T-cell (primary cell): Measurements from ENCODE around the gene PRKAG2. TPM values are rescaled to one million over a fixed set of nuclear protein-coding genes. Genes with fewer than 3 reads are reported as not detected.
"Not testable (repeated sequence)": the region's sequence is repeated elsewhere in the genome, so short reads cannot be mapped to it uniquely, and the experiment has no call there.

Experiments used
- ATAC-seq, 4 experiments: fragments of 200-7000 bp in 3 of 4; fragments of 150-1000 bp in 1 of 4; cut with Tn5 transposase; replicated peaks in 1 of 4; 1 replicate in 3 of 4; 2 replicates in 1 of 4; pipeline ENCODE4 v1.10.0; 2021; ENCODE audit warnings: moderate library complexity in 3 of 4, mild to moderate bottlenecking in 2 of 4, moderate number of reproducible peaks in 1 of 4
- CTCF ChIA-PET, 2 donors: fragments of 300-600 bp; sonication (Branson Sonifier 250); formaldehyde crosslinking; loops; one replicate each; lab custom pipeline; 2022; ENCODE audit warnings: antibody characterized with exemption in 2 of 2; lab: Charles Lee
- POLR2A ChIA-PET, 2 donors: fragments of 300-600 bp; sonication (Branson Sonifier 250); formaldehyde crosslinking; loops; one replicate each; lab custom pipeline; 2022; ENCODE audit warnings: antibody characterized with exemption in 2 of 2; lab: Charles Lee
- DNase-seq, 35 experiments: peaks; one replicate each; pipeline versions ENCODE4 v3.0.0 to v3.0.0-alpha.2; 2013 to 2023
- H3K27ac ChIP-seq: one replicate; pipeline ENCODE4 v1.5.1; 2013; ENCODE audit warnings: low read length
- H3K27me3 ChIP-seq, 2 experiments: replicated peaks in 1 of 2; 1 replicate in 1 of 2; 2 replicates in 1 of 2; pipeline versions ENCODE4 v1.6.1 to v1.7.0; 2013; ENCODE audit warnings: low read length in 1 of 2, mixed read lengths in 1 of 2; ENCODE audit not compliant: control insufficient read depth in 2 of 2, insufficient read depth in 2 of 2; ENCODE audit errors: extremely low read depth in 1 of 2
- H3K36me3 ChIP-seq, 2 donors: 1 replicate in 1 of 2; 2 replicates in 1 of 2; pipeline versions ENCODE4 v1.6.1 to v1.7.0; 2013; ENCODE audit warnings: low read length in 1 of 2; ENCODE audit not compliant: control insufficient read depth in 2 of 2, insufficient read depth in 1 of 2; ENCODE audit errors: extremely low read depth in 1 of 2
- H3K4me1 ChIP-seq, 2 experiments: 1 replicate in 1 of 2; 2 replicates in 1 of 2; pipeline versions ENCODE4 v1.6.1 to v1.7.0; 2013; ENCODE audit warnings: low read length in 2 of 2, mixed read lengths in 1 of 2; ENCODE audit not compliant: insufficient read depth in 2 of 2, control insufficient read depth in 1 of 2; ENCODE audit errors: extremely low read depth in 1 of 2
- H3K4me3 ChIP-seq, 2 donors: 1 replicate in 1 of 2; 2 replicates in 1 of 2; pipeline versions ENCODE4 v1.5.1 to v1.7.0; 2013; ENCODE audit warnings: mild to moderate bottlenecking in 2 of 2, low read length in 1 of 2, moderate library complexity in 1 of 2; ENCODE audit not compliant: control insufficient read depth in 1 of 2; ENCODE audit errors: extremely low read depth in 1 of 2
- H3K9me3 ChIP-seq: 2 replicates; pipeline ENCODE4 v1.7.0; 2013
- H3K27ac Mint-ChIP-seq, 2 donors: one replicate each; pipeline ENCODE4 v1.8.0; 2020 to 2021; ENCODE audit warnings: mild to moderate bottlenecking in 2 of 2, mixed read lengths in 2 of 2
- H3K27me3 Mint-ChIP-seq, 2 donors: one replicate each; pipeline ENCODE4 v1.8.0; 2021 to 2022; ENCODE audit warnings: mixed read lengths in 2 of 2
- H3K36me3 Mint-ChIP-seq: one replicate; pipeline ENCODE4 v1.8.0; 2021; ENCODE audit warnings: mixed read lengths
- H3K4me1 Mint-ChIP-seq, 3 donors: one replicate each; pipeline ENCODE4 v1.8.0; 2020 to 2022; ENCODE audit warnings: mixed read lengths in 3 of 3, mild to moderate bottlenecking in 1 of 3
- H3K4me3 Mint-ChIP-seq, 3 donors: one replicate each; pipeline ENCODE4 v1.8.0; 2020 to 2022; ENCODE audit warnings: mild to moderate bottlenecking in 3 of 3, mixed read lengths in 3 of 3, moderate library complexity in 3 of 3
- H3K9me3 Mint-ChIP-seq, 3 donors: one replicate each; pipeline ENCODE4 v1.8.0; 2020 to 2022; ENCODE audit warnings: mixed read lengths in 3 of 3
- WGBS: methylation state at CpG from one replicate; pipeline ENCODE4 v1.1.5; 2013; ENCODE audit warnings: missing lambda C conversion rate; ENCODE audit not compliant: insufficient coverage; 5-methylcytosine and 5-hydroxymethylcytosine counted together
- total RNA-seq, 35 experiments: library from RNA in 6 of 35; stranded (reverse) in 6 of 35; fragments of 120-200 nt in 1 of 35; gene quantifications; one replicate each; pipeline versions ENCODE4 v1.2.1 to v1.2.4 and lab custom pipeline; 2013 to 2026

Gene PRKAG2
- total RNA-seq, 5 donors from 2014 or later (not counting 1 experiment from before 2014, with no cell fraction given) = 43.0 to 59.9 (median 49.3) TPM

DNA sequence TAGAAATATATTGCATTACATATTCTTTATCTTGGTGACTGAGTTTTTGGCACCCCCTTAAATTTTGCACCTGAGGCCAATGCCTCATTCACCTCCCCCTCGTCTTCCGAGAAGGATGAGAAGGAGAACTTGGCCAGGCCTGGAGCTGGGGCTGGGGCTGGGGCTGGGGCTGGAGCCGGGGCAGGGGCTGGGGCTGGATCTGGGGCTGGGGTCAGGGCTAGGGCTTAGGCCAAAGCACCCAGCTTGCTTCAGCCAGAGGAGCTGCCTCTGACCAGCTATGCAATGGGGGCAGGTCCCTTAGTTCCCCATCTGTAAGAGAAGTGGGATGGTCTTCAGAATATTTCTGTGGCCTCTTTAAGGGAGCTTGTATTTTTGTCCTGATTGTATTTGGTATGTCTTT lies 3.8 kb upstream of the PRKAG2 start:
- DNase-seq (no peak), ATAC-seq (no peak)
- POLR2A ChIA-PET = no interaction called here
- Mint-ChIP-seq H3K9me3 (no peaks in the 10 kb centered on the region), H3K36me3 (no peaks in the 10 kb centered on the region), H3K4me3 (no peak overlapping the region), H3K27ac (no peak overlapping the region), H3K27me3 (peaks cover 7% of the 10 kb centered on the region in 2 donors), H3K4me1 (peaks cover 0 to 8% (median 2%) of the 10 kb centered on the region in 3 donors)
- CTCF ChIA-PET = interaction anchor here in 1 of 2 donors (0.5 kb wide), 2 partner anchors 55 to 1514 kb away, joined by 3 read pairs; no protein-coding TSS in a partner anchor
- H3K4me1 ChIP-seq = peaks cover 0 to 14% of the 10 kb centered on the region in 2 experiments
- H3K4me3 ChIP-seq = no peak overlapping the region
- WGBS = no CpG with 5 or more reads among the region's 3 CpGs
- peaks cover 0 to 8% of the 10 kb centered on the region in 2 experiments for H3K27me3 ChIP-seq
- no peaks in the 10 kb centered on the region for H3K36me3 ChIP-seq
- no peaks in the 10 kb centered on the region for H3K9me3 ChIP-seq
- no peak overlapping the region for H3K27ac ChIP-seq

DNA sequence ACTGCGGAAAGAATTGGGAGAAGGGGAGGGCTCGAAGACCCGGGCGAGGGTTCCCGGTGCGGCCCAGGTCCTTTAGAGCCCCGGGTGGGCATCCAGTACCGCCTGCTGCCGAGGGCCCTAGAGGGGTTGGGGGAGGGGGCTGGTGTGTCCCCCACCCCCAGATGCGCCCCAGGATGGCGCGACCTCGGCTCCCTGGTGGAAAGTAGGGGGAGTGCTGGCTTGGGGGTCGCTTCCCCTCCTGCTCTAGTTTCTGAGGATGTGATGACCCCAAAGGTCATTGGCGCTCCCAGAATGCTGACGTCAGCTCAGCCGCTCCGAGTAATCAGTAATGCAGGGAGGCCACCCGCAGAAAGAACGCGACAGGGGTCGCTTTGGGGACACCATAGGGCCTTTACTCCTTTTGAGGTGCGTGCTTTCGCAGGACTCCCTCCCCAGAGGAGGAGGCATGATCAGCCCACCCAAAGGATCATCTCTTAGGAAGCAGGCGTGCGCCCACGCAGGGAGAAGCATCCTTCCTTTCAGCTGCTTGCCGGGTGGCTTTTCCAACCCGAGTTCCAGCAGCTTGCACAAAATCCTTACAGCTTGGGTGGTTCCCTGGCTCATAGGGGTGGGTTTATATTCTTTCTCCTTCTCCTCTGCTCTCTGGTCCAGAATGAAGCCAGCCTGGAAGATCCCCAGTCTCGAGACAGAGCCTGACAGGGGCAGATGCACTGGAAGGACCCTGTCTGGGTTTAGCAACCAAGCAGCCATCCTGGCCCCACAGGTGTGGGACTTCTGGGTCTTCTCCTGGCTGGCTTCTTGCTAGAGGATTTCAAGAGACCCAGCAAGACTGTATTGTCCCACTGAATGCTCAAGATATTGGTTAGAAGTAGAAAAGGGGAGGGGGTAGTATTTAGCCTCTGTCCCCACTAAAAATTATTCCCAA lies 1.3 kb upstream of the PRKAG2 start:
- ATAC-seq (no peak), DNase-seq (no peak)
- WGBS = 49% methylated on average over 17 of the region's 30 CpGs
- Mint-ChIP-seq H3K4me3 (peak overlapping the region; percentile 73 to 98 (median 73)), H3K36me3 (no peaks in the 10 kb centered on the region), H3K4me1 (peaks cover 13 to 22% (median 13%) of the 10 kb centered on the region in 3 donors), H3K27me3 (no peaks in the 10 kb centered on the region), H3K27ac (peak overlapping the region; percentile 15 to 39), H3K9me3 (no peaks in the 10 kb centered on the region)
- ChIA-PET CTCF (interaction anchor here (0.5 to 0.7 kb wide), 2 partner anchors 26 to 150 kb away, joined by 3 to 4 read pairs; no protein-coding TSS in a partner anchor), POLR2A (interaction anchor here in 1 of 2 donors (0.6 to 1.4 kb wide), 2 partner anchors 39 to 521 kb away, joined by 4 to 7 read pairs; no protein-coding TSS in a partner anchor)
- Histone ChIP-seq H3K4me1 (peaks cover 3 to 31% of the 10 kb centered on the region in 2 experiments), H3K36me3 (no peaks in the 10 kb centered on the region), H3K27me3 (no peaks in the 10 kb centered on the region), H3K9me3 (no peaks in the 10 kb centered on the region), H3K4me3 (peak overlapping the region; percentile 51 to 53), H3K27ac (no peak overlapping the region)

DNA sequence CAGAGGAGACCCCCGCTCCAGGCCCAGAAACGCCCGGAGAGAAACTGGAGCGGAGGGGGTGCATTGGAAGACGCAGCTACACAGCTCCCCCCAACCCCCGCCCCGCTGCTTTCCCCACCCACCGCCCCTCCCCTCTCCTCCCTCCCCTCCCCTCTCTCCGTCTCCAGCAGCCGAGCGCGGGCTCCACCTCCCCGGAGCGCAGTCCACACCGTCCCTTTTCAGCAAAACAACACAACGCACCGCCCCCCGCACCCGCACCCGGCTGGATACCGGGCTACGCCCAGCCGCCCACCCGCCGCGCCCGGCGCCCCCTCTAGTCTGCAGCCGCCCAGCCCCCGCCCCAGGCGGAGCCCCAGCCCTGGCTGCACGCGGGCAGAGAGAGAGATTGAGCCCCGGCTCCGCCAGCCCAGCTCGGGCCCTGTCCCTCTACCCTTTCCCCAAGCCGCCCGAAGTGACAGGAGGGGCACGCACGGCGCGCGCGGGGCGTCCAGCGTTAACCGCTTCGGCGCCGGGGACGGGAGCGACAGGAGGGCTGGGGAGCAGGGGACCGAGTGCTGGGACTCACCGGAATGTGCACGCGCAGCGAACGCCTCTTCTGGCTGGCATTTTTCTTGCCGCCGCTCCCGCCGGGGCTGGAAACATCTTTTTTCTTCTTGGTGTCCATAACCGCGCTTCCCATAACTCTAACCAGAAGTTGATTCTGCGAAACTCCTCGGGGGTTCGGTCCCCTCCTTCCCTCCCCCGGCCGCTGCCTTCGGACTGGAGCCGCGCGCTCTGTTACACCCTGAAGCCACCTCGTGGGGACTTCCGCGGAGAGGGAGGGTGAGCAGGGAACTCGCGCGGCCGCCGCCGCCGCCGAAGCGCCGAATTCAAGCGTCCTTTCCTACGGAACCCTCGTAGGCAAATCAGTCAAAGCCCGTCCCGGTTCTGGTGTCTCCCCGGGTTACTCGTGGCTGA lies 695 bp downstream of the PRKAG2 start:
- no peaks in the 10 kb centered on the region for H3K9me3 Mint-ChIP-seq
- ChIA-PET CTCF (no interaction called here), POLR2A (interaction anchor here (0.6 to 1.4 kb wide), 3 partner anchors 37 to 464 kb away, joined by 4 to 7 read pairs (median 5); no protein-coding TSS in a partner anchor)
- Histone ChIP-seq H3K36me3 (no peaks in the 10 kb centered on the region), H3K27ac (peak overlapping the region; percentile 45), H3K4me1 (peaks cover 3 to 39% of the 10 kb centered on the region in 2 experiments), H3K27me3 (no peaks in the 10 kb centered on the region), H3K4me3 (peak overlapping the region; percentile 70 to 92), H3K9me3 (no peaks in the 10 kb centered on the region)
- under 1% methylated on average over 75 of the region's 93 CpGs for WGBS
- ATAC-seq (peak; percentile 60 to 62 (median 61)), DNase-seq (peak; percentile 36 to 79 (median 62))
- peak overlapping the region; percentile 96 to 98 (median 98) for H3K4me3 Mint-ChIP-seq
- H3K27me3 Mint-ChIP-seq = no peaks in the 10 kb centered on the region
- peaks cover 29 to 37% (median 30%) of the 10 kb centered on the region in 3 donors for H3K4me1 Mint-ChIP-seq
- H3K27ac Mint-ChIP-seq = peak overlapping the region; percentile 90 to 91
- H3K36me3 Mint-ChIP-seq = no peaks in the 10 kb centered on the region

DNA sequence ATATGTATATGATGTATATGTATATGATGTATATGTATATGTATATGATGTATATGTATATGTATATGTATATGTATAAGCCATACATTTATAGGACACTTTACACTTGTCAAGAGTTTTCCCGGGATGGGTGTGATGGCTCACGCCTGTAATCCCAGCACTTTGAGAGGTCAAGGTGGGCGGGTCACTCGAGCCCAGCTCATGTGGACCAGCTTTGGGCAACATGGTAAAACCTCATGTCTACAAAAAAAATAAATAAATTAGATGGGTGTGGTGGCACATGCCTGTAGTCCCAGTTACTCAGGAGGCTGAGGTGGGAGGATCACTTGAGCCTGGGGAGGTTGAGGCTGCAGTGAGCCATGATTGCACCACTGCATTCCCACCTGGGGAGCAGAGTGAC lies 2.4 kb downstream of the PRKAG2 start:
- POLR2A ChIA-PET, H3K27ac ChIP-seq: not testable (repeated sequence)
- H3K4me3 Mint-ChIP-seq = peak overlapping the region; percentile 96 to 98 (median 98)

DNA sequence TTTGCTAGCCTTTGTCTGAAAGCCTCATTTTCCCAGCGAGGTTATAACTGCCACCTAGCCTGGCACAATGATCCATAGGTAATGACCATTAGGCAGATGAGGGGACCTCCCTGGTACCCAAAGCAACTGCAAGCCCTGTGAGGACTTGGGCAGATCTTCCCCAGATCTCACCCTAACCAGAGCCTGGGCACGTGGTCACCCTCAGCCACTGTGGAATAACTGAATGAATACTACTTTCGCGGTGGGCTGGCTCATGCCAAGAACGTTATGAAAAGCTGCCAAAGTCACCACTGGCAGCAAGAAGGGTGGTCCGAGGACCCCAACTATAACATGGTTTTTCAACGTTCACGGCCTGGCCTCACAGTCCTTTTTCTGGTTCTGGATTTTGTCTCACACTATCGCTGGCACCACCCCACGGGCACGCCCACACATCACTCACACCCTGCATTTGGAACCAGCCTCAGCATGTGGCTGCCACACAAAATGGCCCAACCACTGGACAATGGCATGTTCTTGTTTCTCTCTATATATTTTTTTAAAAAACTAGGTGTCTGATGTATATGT lies 3.4 kb downstream of the PRKAG2 start:
- whole genome bisulfite sequencing = 84% methylated on average over 11 of the region's 11 CpGs
- POLR2A ChIA-PET = no interaction called here
- Mint-ChIP-seq H3K27ac (no peak overlapping the region), H3K36me3 (no peaks in the 10 kb centered on the region), H3K9me3 (no peaks in the 10 kb centered on the region), H3K4me1 (peaks cover 48 to 53% (median 52%) of the 10 kb centered on the region in 3 donors), H3K4me3 (no peak overlapping the region), H3K27me3 (no peaks in the 10 kb centered on the region)
- no peak overlapping the region for H3K4me3 ChIP-seq
- H3K36me3 ChIP-seq = no peaks in the 10 kb centered on the region
- ATAC-seq = no peak
- H3K27me3 ChIP-seq = no peaks in the 10 kb centered on the region
- DNase-seq = no peak
- CTCF ChIA-PET = no interaction called here
- no peak overlapping the region for H3K27ac ChIP-seq
- no peaks in the 10 kb centered on the region for H3K9me3 ChIP-seq
- peaks cover 3 to 45% of the 10 kb centered on the region in 2 experiments for H3K4me1 ChIP-seq

More for the DNA sequence above, 2.4 kb downstream of the PRKAG2 start:
- H3K27me3 ChIP-seq, H3K9me3 ChIP-seq, H3K36me3 ChIP-seq, H3K4me3 ChIP-seq, H3K36me3 Mint-ChIP-seq, CTCF ChIA-PET, H3K27me3 Mint-ChIP-seq, H3K9me3 Mint-ChIP-seq, DNase-seq, ATAC-seq: not testable (repeated sequence)
- WGBS = no CpG with 5 or more reads among the region's 4 CpGs
- Mint-ChIP-seq H3K27ac (peak overlapping the region; percentile 74 to 77), H3K4me1 (peaks cover 43 to 44% (median 43%) of the 10 kb centered on the region in 3 donors)
- peaks cover 3 to 46% of the 10 kb centered on the region in 2 experiments for H3K4me1 ChIP-seq
